ENCODE measurements around the gene HSPBP1.

DNA sequence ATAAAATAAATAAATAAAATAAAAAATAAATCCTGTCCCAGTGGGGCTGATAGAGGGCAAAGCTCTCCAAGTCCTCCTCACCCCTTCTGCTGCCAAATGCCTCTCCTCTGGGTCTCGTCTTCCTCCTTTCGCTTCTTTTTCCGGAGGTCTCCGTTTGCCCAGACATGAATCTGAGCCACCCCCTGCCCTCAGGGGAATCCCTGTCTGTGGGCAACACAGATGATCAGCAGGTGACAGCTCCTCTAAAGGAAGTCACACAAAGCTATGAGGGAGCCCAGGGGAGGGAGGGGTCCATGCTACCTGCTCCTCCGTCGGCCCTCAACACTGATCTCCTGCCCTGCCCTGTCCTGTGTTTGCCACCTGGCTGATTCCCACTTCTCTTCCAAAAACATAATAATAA, 44.8 kb upstream of the HSPBP1 start:
- TF ChIP-seq POLR2AphosphoS5 (IDR thresholded peaks at IDR 0.05; ENCODE audit: low read depth, low read length): no peak
- no peak for TF ChIP-seq TAF1 (IDR thresholded peaks at IDR 0.05; ENCODE audit: borderline replicate concordance, insufficient read depth, low read length)
